Esophagus muscularis mucosa (tissue), 3 donors: ENCODE results near the gene RTTN.

Experiments used
- POLR2A ChIP-seq: fragments of 450-650 bp; IDR thresholded peaks from one replicate; pipeline ENCODE4 v1.6.1; 2017; ENCODE audit warnings: antibody characterized with exemption, moderate library complexity, mild to moderate bottlenecking, low read depth
- POLR2AphosphoS5 ChIP-seq, 2 donors: sonication (generic); formaldehyde crosslinking; IDR thresholded peaks; one replicate each; pipeline ENCODE4 v1.6.1; 2017; ENCODE audit warnings: antibody characterized with exemption in 2 of 2
- TF ChIP-seq, protein P1 (sequence below), 3 experiments: fragments of 200-600 bp in 2 of 3; fragments of 450-650 bp in 1 of 3; sonication (generic) in 2 of 3; IDR thresholded peaks; one replicate each; pipeline ENCODE4 v1.5.1; 2017 to 2019; ENCODE audit warnings: antibody characterized with exemption in 3 of 3, mild to moderate bottlenecking in 2 of 3, moderate library complexity in 1 of 3

GRCh38 chr18:70139138-70139537 is 66.3 kb downstream of the RTTN start:
- TF ChIP-seq, protein P1, sequence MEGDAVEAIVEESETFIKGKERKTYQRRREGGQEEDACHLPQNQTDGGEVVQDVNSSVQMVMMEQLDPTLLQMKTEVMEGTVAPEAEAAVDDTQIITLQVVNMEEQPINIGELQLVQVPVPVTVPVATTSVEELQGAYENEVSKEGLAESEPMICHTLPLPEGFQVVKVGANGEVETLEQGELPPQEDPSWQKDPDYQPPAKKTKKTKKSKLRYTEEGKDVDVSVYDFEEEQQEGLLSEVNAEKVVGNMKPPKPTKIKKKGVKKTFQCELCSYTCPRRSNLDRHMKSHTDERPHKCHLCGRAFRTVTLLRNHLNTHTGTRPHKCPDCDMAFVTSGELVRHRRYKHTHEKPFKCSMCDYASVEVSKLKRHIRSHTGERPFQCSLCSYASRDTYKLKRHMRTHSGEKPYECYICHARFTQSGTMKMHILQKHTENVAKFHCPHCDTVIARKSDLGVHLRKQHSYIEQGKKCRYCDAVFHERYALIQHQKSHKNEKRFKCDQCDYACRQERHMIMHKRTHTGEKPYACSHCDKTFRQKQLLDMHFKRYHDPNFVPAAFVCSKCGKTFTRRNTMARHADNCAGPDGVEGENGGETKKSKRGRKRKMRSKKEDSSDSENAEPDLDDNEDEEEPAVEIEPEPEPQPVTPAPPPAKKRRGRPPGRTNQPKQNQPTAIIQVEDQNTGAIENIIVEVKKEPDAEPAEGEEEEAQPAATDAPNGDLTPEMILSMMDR (IDR thresholded peaks at IDR 0.05), result no peak
- TF ChIP-seq POLR2A (no peak), POLR2AphosphoS5 (IDR thresholded peaks at IDR 0.05) (no peak)
